Vagina (tissue), 2 donors: ENCODE data around the gene PGLYRP2. TPM values are rescaled to one million over a fixed set of nuclear protein-coding genes. Genes with fewer than 3 reads are reported as not detected.
A peak's percentile ranks its signal among the peaks of the same experiment; 100 is the strongest.

Experiments
- DNase-seq, 2 donors: peaks; one replicate each; pipeline ENCODE4 v3.0.0-alpha.2; 2017; ENCODE audit errors: extremely low spot score in 2 of 2
- H3K27ac ChIP-seq: fragments of 200-600 bp; sonication (generic); one replicate; pipeline ENCODE4 v1.5.1; 2019
- H3K27me3 ChIP-seq: fragments of 200-600 bp; sonication (generic); one replicate; pipeline ENCODE4 v1.5.1; 2019
- H3K36me3 ChIP-seq, 2 donors: fragments of 200-600 bp; sonication (generic); one replicate each; pipeline ENCODE4 v1.5.1; 2017 to 2019
- H3K4me1 ChIP-seq: fragments of 200-600 bp; sonication (generic); one replicate; pipeline ENCODE4 v1.5.1; 2019
- H3K4me3 ChIP-seq, 2 donors: fragments of 200-600 bp; sonication (generic); 1 replicate in 1 of 2; 2 replicates in 1 of 2; pipeline ENCODE4 v1.5.1; 2016 to 2019
- H3K9me3 ChIP-seq: fragments of 200-600 bp; sonication (generic); one replicate; pipeline ENCODE4 v1.5.1; 2019
- CTCF ChIP-seq, 3 experiments: fragments of 450-650 bp in 2 of 3; fragments of 200-600 bp in 1 of 3; sonication (generic) in 1 of 3; IDR thresholded peaks; one replicate each; pipeline ENCODE4 v1.5.1; 2017 to 2019; ENCODE audit warnings: antibody characterized with exemption in 3 of 3, mild to moderate bottlenecking in 2 of 3, moderate library complexity in 2 of 3
- POLR2A ChIP-seq, 2 donors: fragments of 450-650 bp; IDR thresholded peaks; one replicate each; pipeline ENCODE4 v1.6.1; 2017; ENCODE audit warnings: antibody characterized with exemption in 2 of 2, mild to moderate bottlenecking in 2 of 2, moderate library complexity in 2 of 2
- POLR2AphosphoS5 ChIP-seq, 2 donors: sonication (generic); formaldehyde crosslinking; IDR thresholded peaks; one replicate each; pipeline ENCODE4 v1.9.0; 2017; ENCODE audit warnings: antibody characterized with exemption in 2 of 2, mild to moderate bottlenecking in 2 of 2, low read depth in 1 of 2; ENCODE audit not compliant: insufficient read depth in 1 of 2
- intact Hi-C: fragments of 100-400 bp; cut with DNase I; formaldehyde crosslinking; loops from one replicate; pipeline ENCODE4 v1.15.1; 2023
- total RNA-seq: library from RNA; depleted of rRNA; stranded (reverse); fragments of >200 nt; gene quantifications from one replicate; pipeline ENCODE4 v1.2.3, GENCODE V29; 2016

Gene PGLYRP2
- total RNA-seq, 1 donor from 2014 or later: not detected

- H3K4me1 ChIP-seq: peaks cover 61% of the 10 kb centered on the region
- no peaks in the 10 kb centered on the region for H3K27me3 ChIP-seq
- H3K27ac ChIP-seq: peak overlapping the region; percentile 88
- no peak for TF ChIP-seq POLR2AphosphoS5 (IDR thresholded peaks at IDR 0.05; ENCODE audit: insufficient read depth in 1 of 2, low read depth in 1 of 2)
- no peak for TF ChIP-seq POLR2A (IDR thresholded peaks at IDR 0.05)
- TF ChIP-seq CTCF (IDR thresholded peaks at IDR 0.05): no peak
- peak overlapping the region; percentile 77 to 86 for H3K4me3 ChIP-seq
- H3K36me3 ChIP-seq: no peaks in the 10 kb centered on the region
- no peak for DNase-seq
- H3K9me3 ChIP-seq: no peaks in the 10 kb centered on the region
- intact Hi-C loops: loop anchor here (10.0 kb wide), 1 partner anchor 169 kb away; no protein-coding TSS in a partner anchor
These were observed 45.7 kb downstream of the PGLYRP2 start for GRCh38 chr19:15433519-15434069.

- Histone ChIP-seq H3K4me3 (peak overlapping the region; percentile 77 to 86), H3K9me3 (no peaks in the 10 kb centered on the region), H3K27me3 (no peaks in the 10 kb centered on the region), H3K4me1 (peaks cover 56% of the 10 kb centered on the region), H3K27ac (peak overlapping the region; percentile 88), H3K36me3 (peaks cover 0 to under 1% of the 10 kb centered on the region in 2 donors)
- intact Hi-C loops: loop anchor here (10.0 kb wide), 1 partner anchor 168 kb away; no protein-coding TSS in a partner anchor
- peak in 1 of 2 donors; percentile 20 for TF ChIP-seq POLR2A (IDR thresholded peaks at IDR 0.05)
- TF ChIP-seq CTCF (IDR thresholded peaks at IDR 0.05): no peak
- peak in 1 of 2 donors; percentile 62 for TF ChIP-seq POLR2AphosphoS5 (IDR thresholded peaks at IDR 0.05; ENCODE audit: insufficient read depth in 1 of 2, low read depth in 1 of 2)
- DNase-seq: no peak
These were observed 46.4 kb downstream of the PGLYRP2 start for GRCh38 chr19:15432629-15433518.

- peaks cover 47% of the 10 kb centered on the region for H3K4me1 ChIP-seq
These were observed 47.2 kb downstream of the PGLYRP2 start for GRCh38 chr19:15432018-15432494.

GRCh38 chr19:15431396-15432017, 47.8 kb downstream of the PGLYRP2 start:
- Histone ChIP-seq H3K36me3 (peaks cover 0 to 14% of the 10 kb centered on the region in 2 donors), H3K4me1 (peaks cover 43% of the 10 kb centered on the region), H3K27ac (peak overlapping the region; percentile 55), H3K9me3 (no peaks in the 10 kb centered on the region), H3K4me3 (peak overlapping the region; percentile 70 to 89), H3K27me3 (no peaks in the 10 kb centered on the region)
- intact Hi-C loops: loop anchor here (10.0 kb wide), 1 partner anchor 167 kb away; no protein-coding TSS in a partner anchor
- DNase-seq: no peak
- TF ChIP-seq CTCF (IDR thresholded peaks at IDR 0.05) (no peak), POLR2A (IDR thresholded peaks at IDR 0.05) (no peak), POLR2AphosphoS5 (IDR thresholded peaks at IDR 0.05; ENCODE audit: insufficient read depth in 1 of 2, low read depth in 1 of 2) (no peak)

More at GRCh38 chr19:15432018-15432494, 47.2 kb downstream of the PGLYRP2 start:
- H3K36me3 ChIP-seq: peaks cover 0 to 9% of the 10 kb centered on the region in 2 donors
- peak overlapping the region; percentile 55 for H3K27ac ChIP-seq
- intact Hi-C loops: loop anchor here (10.0 kb wide), 1 partner anchor 167 kb away; no protein-coding TSS in a partner anchor
- no peaks in the 10 kb centered on the region for H3K27me3 ChIP-seq
- DNase-seq: no peak
- H3K9me3 ChIP-seq: no peaks in the 10 kb centered on the region
- peak overlapping the region; percentile 70 to 89 for H3K4me3 ChIP-seq
- no peak for TF ChIP-seq CTCF (IDR thresholded peaks at IDR 0.05)
- TF ChIP-seq POLR2AphosphoS5 (IDR thresholded peaks at IDR 0.05; ENCODE audit: insufficient read depth in 1 of 2, low read depth in 1 of 2): no peak
- TF ChIP-seq POLR2A (IDR thresholded peaks at IDR 0.05): no peak
